HG02970 (cell line): ENCODE measurements around the gene VAMP5.
A peak's percentile ranks its signal among the peaks of the same experiment; 100 is the strongest.
"Not testable (repeated sequence)": the region's sequence is repeated elsewhere in the genome, so short reads cannot be mapped to it uniquely, and the experiment has no call there.

Experiments used
- ATAC-seq: cut with Tn5 transposase; IDR thresholded peaks from one replicate; pipeline ENCODE4 v1.9.1; 2021; ENCODE audit warnings: mild to moderate bottlenecking, moderate library complexity, moderate number of reproducible peaks; ENCODE audit not compliant: unreplicated experiment, low FRiP score

Gene VAMP5

DNA sequence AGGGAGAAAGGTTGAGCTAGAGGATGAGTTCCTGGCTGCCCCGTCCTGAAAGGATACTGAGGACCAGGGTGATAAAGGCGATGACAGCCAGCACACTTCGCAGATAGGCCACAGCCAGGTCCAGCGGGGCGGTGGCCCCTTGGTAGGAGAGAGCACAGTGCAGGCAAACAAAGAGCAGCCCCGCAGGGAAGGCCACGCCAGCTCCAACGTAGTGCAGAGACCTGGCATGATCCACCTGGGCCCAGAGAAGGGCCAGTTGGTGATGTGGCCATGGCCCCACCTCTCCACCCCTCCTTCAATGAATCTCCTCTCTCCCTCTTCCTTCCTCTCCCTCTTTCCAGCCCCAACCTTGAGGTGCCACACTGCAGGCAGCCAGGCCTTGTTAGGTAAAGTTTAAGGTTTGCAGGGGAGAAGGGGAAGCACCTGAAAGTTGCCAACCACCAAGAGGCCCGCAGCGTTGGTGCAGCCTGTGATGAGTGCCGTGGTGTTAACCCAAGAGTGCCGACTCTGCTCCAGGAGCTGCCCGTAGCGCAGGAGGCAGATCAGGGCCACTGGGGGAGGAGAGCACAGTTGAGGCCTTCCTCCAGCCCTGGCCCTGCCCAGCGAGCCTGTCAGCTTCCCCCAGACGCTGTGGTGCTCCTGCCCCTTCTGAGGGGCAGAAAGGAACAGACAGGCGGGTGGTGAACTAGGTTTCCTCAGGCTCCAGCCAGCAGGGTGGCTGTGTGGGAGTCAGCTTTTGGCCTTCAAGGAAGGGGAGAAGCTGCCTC, 15.4 kb downstream of the VAMP5 start:
- ATAC-seq, result no peak

DNA sequence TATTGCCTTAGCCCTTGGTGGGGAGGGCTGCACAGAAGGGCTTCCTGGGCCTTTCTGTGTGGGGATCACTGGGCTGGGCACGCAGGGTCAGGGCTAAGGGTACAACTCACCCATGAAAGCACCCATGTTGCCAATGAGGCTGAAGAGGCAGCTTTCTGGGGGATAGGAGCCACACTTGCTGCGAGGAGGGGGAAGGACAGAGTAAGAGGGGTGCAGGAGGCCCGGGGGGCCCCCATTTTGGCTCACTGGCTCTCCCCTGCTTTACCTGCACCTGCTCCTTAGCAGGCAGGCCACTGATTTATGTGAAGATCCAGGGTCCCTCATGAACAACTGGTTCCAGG, 16.0 kb downstream of the VAMP5 start:
- no peak for ATAC-seq

DNA sequence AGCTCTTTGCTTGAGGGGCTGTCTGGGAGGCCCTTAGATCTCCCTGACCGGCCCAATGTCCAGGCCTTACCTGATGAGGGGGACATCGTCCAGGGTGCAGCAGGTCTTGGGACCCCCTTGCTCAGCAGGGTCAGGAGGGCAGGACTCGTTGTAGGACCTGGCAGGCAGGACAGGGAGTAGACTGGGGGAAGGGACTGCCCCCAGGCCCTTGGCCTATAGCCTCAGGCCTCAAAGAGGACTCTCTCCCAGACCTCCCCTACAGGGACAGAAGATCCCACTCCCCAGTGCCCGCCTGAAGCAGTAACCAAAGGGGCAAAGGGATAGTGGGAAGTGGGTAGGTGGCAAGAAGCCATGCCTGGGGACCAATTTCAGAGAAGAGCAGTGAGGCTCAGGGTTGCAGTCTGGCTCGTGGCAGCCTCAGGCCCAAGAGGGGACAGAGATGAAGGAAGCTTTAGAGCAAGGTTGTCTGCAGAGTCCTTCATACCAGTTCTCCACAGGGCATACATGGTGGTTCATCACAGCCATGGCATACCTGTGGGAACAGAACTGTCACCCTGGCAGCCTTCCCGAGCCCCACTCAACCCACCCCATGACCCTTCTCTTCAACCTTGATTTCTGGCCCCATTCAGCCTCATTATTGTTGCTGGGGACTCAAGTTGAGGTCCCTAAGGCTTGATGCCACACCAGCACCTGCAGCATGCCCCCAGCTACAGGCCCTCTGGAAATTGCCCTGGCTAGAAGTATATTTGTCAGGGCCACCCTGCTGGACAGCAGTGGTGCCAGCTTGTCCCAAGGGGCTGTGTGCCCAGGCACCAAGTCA, 16.9 kb downstream of the VAMP5 start:
- no peak for ATAC-seq

DNA sequence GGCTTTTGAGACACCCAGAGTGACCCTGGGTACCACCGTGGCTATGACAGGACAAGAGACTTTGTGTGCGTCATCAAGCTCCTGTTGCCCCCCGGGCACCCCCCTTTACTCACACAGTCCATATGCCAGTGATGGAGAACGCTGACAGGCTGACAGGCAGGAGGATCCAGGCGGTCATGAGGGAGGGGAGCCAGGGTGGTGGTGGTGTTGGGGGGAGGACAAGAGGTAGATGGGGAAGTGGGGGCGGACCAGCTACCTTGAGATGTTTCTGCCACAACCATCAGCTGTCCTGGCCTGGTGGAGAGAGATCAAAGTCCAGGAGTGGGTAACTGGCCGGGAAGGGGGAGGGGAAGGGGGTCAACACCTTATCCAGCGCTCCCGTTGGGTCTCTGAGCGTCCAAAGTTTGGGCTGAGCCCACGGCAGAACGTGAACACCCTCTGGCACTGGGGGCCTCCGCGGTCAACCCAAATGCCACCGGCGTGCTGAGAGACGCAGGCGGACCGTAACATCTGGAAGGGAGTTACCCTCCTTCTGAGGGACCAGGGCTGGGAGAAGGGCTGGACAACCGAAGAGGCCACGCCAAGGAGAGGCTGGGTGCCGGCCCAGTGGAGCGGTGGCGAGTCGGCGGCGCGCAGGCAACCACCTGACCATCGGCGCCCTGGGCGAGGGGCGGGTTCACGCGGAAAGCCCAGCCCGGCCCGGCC, 17.7 kb downstream of the VAMP5 start:
- peak; percentile 40 for ATAC-seq

GRCh38 chr2:85602476-85603234, 18.4 kb downstream of the VAMP5 start, which contains the start of gene TMEM150A:
TMEM150A (minus strand) TSS chr2:85602698; CDS start chr2:85601948, 750 bp downstream.
- peak; percentile 91 for ATAC-seq

GRCh38 chr2:85604133-85604444, 19.9 kb downstream of the VAMP5 start:
- not testable (repeated sequence) for ATAC-seq

GRCh38 chr2:85604568-85605339, 20.5 kb downstream of the VAMP5 start:
- ATAC-seq, result no peak

GRCh38 chr2:85605406-85606115, 21.3 kb downstream of the VAMP5 start:
- ATAC-seq, result no peak

DNA sequence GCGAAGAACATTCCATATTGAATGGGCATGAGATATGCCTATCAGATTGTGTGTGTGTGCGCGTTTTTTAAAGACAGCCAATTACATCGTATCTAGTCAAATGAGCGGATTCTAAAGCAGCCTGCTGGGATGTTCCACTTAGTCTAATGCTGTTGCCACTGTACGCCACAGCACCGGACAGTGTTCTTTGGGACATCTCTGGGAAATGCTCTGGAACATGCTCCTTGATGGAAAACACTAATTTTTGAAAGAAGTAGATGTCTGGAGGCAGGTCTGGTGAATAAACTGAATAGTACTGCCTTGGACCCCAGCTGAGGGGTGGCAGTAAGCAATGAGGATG, 21.9 kb downstream of the VAMP5 start:
- ATAC-seq, result no peak

GRCh38 chr2:85607268-85608215, 23.3 kb downstream of the VAMP5 start:
- no peak for ATAC-seq

DNA sequence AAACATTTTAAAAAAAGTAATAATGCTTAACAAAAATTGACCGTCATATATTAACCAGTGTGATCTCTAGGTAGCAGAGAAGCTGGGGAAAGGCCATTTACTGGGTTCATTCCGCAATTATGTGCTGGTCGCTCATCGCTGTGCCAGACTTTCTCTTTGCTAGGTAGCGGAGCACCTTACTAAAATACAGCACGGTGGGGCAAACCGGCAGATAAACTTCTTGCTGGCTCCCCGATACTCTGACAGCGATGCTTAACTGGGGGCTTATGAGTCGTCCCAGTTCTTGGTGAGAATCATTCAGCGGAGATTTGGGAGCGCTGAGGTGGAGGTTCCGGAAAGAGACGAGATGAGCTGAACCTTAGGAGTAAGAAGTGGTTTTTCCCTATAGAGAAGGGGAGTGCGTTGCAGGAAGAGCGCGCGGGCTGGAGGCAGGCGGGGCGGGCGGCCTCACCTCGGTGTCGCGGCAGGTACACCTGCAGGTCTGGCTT, 27.0 kb downstream of the VAMP5 start:
- ATAC-seq, result peak; percentile 11

GRCh38 chr2:85611705-85612587, 27.7 kb downstream of the VAMP5 start, which contains the start of gene C2orf68:
C2orf68 (minus strand) TSS chr2:85612066; CDS start chr2:85611984, 82 bp downstream.
- peak; percentile 72 for ATAC-seq

DNA sequence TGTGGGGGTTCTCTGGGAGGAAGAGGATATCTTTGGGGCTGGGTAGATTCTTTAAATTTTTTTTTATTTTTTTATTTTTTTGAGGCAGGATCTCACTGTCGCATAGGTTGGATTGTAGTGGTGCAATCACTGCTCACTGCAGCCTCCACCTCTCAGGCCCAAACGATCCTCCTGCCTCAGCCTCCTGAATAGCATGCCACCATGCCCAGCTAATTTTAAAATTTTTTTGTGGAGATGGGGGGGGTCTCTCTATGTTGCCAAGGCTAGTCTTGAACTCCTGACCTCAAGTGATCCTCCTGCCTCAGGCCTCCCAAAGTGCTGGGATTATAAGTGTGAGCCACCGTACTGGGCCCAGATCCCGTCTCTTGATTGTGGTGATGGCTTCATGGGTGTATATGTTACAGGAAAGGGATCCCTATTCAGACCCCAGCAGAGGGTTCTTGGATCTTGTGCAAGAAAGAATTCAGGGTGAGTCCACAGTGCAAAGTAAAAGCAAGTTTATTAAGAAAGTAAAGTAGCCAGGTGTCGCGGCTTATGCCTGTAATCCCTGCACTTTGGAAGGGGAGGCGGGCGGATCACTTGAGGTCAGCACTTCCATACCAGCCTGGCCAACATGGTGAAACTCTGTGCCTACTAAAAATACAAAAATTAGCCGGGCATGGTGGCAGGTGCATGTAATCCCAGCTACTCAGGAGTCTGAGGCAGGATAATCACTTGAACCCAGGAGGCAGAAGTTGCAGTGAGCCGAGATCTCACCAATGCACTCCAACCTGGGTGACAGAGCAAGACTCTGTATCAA, 29.7 kb downstream of the VAMP5 start:
- ATAC-seq, result no peak

GRCh38 chr2:85614757-85615156, 30.5 kb downstream of the VAMP5 start:
- not testable (repeated sequence) for ATAC-seq

GRCh38 chr2:85615413-85615728, 31.1 kb downstream of the VAMP5 start:
- no peak for ATAC-seq

GRCh38 chr2:85617723-85618122, 33.5 kb downstream of the VAMP5 start:
- not testable (repeated sequence) for ATAC-seq
